ENCODE measurements around the gene CAST.

The CAST gene

GRCh38 chr5:96733771-96734500, 71.8 kb downstream of the CAST start:
- no peak overlapping the region for H3K27ac ChIP-seq (ENCODE audit: extremely low read depth, low read depth, low read length)
- peaks cover 6 to 39% of the 10 kb centered on the region in 2 experiments for H3K36me3 ChIP-seq (ENCODE audit: control insufficient read depth in 2 of 2, insufficient read depth in 1 of 2, low read length in 2 of 2)
- H3K4me1 ChIP-seq (ENCODE audit: control insufficient read depth, insufficient read depth, low read length): no peaks in the 10 kb centered on the region
- H3K9me3 ChIP-seq (ENCODE audit: control insufficient read depth, insufficient read depth, low read depth, low read length): no peaks in the 10 kb centered on the region
- TF ChIP-seq ZBTB8A (tag by site-specific recombination; IDR thresholded peaks at IDR 0.05): no peak
- TF ChIP-seq PRDM10 (tag by site-specific recombination; IDR thresholded peaks at IDR 0.05): peak; percentile 34; the same call in 1 of the 2 replicates
- no peak for TF ChIP-seq ZNF214 (tag by site-specific recombination; IDR thresholded peaks at IDR 0.05; ENCODE audit: borderline replicate concordance)
- peak; percentile 88 for TF ChIP-seq ZBTB48 (tag by site-specific recombination; IDR thresholded peaks at IDR 0.05)
- TF ChIP-seq ZNF501 (tag by site-specific recombination; IDR thresholded peaks at IDR 0.05): no peak
- TF ChIP-seq ZBTB17 (tag by site-specific recombination; IDR thresholded peaks at IDR 0.05): peak; percentile 73
- TF ChIP-seq ZNF561 (tag by site-specific recombination; IDR thresholded peaks at IDR 0.05; ENCODE audit: borderline replicate concordance): no peak
- no peak for TF ChIP-seq ZNF211 (tag by site-specific recombination; IDR thresholded peaks at IDR 0.05; ENCODE audit: low read depth)
- TF ChIP-seq ZNF426 (tag by site-specific recombination; IDR thresholded peaks at IDR 0.05): no peak
- TF ChIP-seq ZBTB26 (tag by site-specific recombination; optimal IDR thresholded peaks at IDR 0.05): no peak
- 0 out of 2 replicates have a peak, but pooled peaks have one; percentile 34 for TF ChIP-seq ZNF692 (tag by site-specific recombination; IDR thresholded peaks at IDR 0.05)
- no peak for TF ChIP-seq ZNF776 (tag by site-specific recombination; IDR thresholded peaks at IDR 0.05; ENCODE audit: borderline replicate concordance)
- no peak for TF ChIP-seq ZNF830 (tag by site-specific recombination; IDR thresholded peaks at IDR 0.05; ENCODE audit: low read depth)
- TF ChIP-seq ZNF600 (tag by site-specific recombination; IDR thresholded peaks at IDR 0.05): peak; percentile 19; the same call in 1 of the 2 replicates
- no peak for TF ChIP-seq BCL11B (tag by site-specific recombination; IDR thresholded peaks at IDR 0.05; ENCODE audit: low read depth)
- TF ChIP-seq ZNF658 (tag by site-specific recombination; IDR thresholded peaks at IDR 0.05): no peak
- TF ChIP-seq ZIC2 (tag by site-specific recombination; IDR thresholded peaks at IDR 0.05): 0 out of 2 replicates have a peak, but pooled peaks have one; percentile 32
- ChIA-PET POLR2A (interaction anchor here (0.7 kb wide), 1 partner anchor 31 kb away, joined by 3 read pairs; no protein-coding TSS in a partner anchor), CTCF (interaction anchor here (1.3 kb wide), 1 partner anchor 428 kb away, joined by 5 read pairs; no protein-coding TSS in a partner anchor)
- no peak overlapping the region for H3K4me3 ChIP-seq (ENCODE audit: low read depth, low read length)

GRCh38 chr5:96734871-96735325, 72.7 kb downstream of the CAST start:
- Histone ChIP-seq H3K9me3 (ENCODE audit: control insufficient read depth, insufficient read depth, low read depth, low read length) (no peaks in the 10 kb centered on the region), H3K4me3 (ENCODE audit: low read depth, low read length) (no peak overlapping the region), H3K27ac (ENCODE audit: extremely low read depth, low read depth, low read length) (no peak overlapping the region), H3K4me1 (ENCODE audit: control insufficient read depth, insufficient read depth, low read length) (no peaks in the 10 kb centered on the region), H3K36me3 (ENCODE audit: control insufficient read depth in 2 of 2, insufficient read depth in 1 of 2, low read length in 2 of 2) (peaks cover 7 to 36% of the 10 kb centered on the region in 2 experiments)
- CTCF ChIA-PET: no interaction called here
- POLR2A ChIA-PET: no interaction called here
- TF ChIP-seq RBAK (tag by site-specific recombination; IDR thresholded peaks at IDR 0.05) (no peak), ZNF24 (tag by site-specific recombination; IDR thresholded peaks at IDR 0.05) (no peak), TCF7L2 (IDR thresholded peaks at IDR 0.05; ENCODE audit: borderline replicate concordance, low read depth, low read length) (no peak), ZNF426 (tag by site-specific recombination; IDR thresholded peaks at IDR 0.05) (no peak), SCRT1 (tag by site-specific recombination; IDR thresholded peaks at IDR 0.05; ENCODE audit: borderline replicate concordance) (no peak), SP2 (tag by site-specific recombination; IDR thresholded peaks at IDR 0.05) (no peak), PRDM1 (tag by site-specific recombination; IDR thresholded peaks at IDR 0.05) (peak; percentile 49; the same call in 1 of the 2 replicates), ZNF37A (tag by site-specific recombination; IDR thresholded peaks at IDR 0.05) (no peak), ZNF366 (tag by site-specific recombination; conservative IDR thresholded peaks at IDR 0.05) (0 out of 2 replicates have a peak, but pooled peaks have one; percentile 37), ZNF830 (tag by site-specific recombination; IDR thresholded peaks at IDR 0.05; ENCODE audit: low read depth) (no peak)

Measured in HEK293 (cell line).